Activated T-cell treated with anti-CD3 and anti-CD28 coated beads, Interleukin-2, amount 50 U/mL, for 72 hours (primary cell): Measurements from ENCODE around the gene AOPEP. TPM values are rescaled to one million over a fixed set of nuclear protein-coding genes. Genes with fewer than 3 reads are reported as not detected.

Experiments
- ATAC-seq, 2 donors: fragments of 150-1000 bp; cut with Tn5 transposase; replicated peaks in 1 of 2; 2 replicates each; pipeline ENCODE4 v1.10.0; 2021; ENCODE audit warnings: moderate library complexity in 2 of 2, mild to moderate bottlenecking in 1 of 2
- DNase-seq, 2 donors: peaks; one replicate each; pipeline ENCODE4 v3.0.0; 2021 to 2022; ENCODE audit warnings: mixed read lengths in 1 of 2
- H3K27ac Mint-ChIP-seq: one replicate; pipeline ENCODE4 v1.8.0; 2022; ENCODE audit warnings: mild to moderate bottlenecking, moderate library complexity, mixed read lengths
- H3K27me3 Mint-ChIP-seq: one replicate; pipeline ENCODE4 v1.8.0; 2022; ENCODE audit warnings: low read depth, mixed read lengths
- H3K36me3 Mint-ChIP-seq, 2 donors: one replicate each; pipeline ENCODE4 v1.8.0; 2022; ENCODE audit warnings: mixed read lengths in 2 of 2, mild to moderate bottlenecking in 1 of 2; ENCODE audit not compliant: insufficient read depth in 2 of 2
- H3K4me1 Mint-ChIP-seq: one replicate; pipeline ENCODE4 v1.8.0; 2022; ENCODE audit warnings: low read depth, mixed read lengths
- H3K4me3 Mint-ChIP-seq, 2 donors: one replicate each; pipeline ENCODE4 v1.8.0; 2022; ENCODE audit warnings: mild to moderate bottlenecking in 2 of 2, mixed read lengths in 2 of 2, moderate library complexity in 2 of 2
- H3K9me3 Mint-ChIP-seq, 2 donors: one replicate each; pipeline ENCODE4 v1.8.0; 2022; ENCODE audit warnings: mixed read lengths in 2 of 2
- total RNA-seq, 2 donors: library from RNA; stranded (reverse); gene quantifications; one replicate each; pipeline ENCODE4 v1.2.3, GENCODE V29; 2022

The AOPEP gene
- total RNA-seq, 2 donors from 2014 or later = 9.0 to 13.2 TPM

DNA sequence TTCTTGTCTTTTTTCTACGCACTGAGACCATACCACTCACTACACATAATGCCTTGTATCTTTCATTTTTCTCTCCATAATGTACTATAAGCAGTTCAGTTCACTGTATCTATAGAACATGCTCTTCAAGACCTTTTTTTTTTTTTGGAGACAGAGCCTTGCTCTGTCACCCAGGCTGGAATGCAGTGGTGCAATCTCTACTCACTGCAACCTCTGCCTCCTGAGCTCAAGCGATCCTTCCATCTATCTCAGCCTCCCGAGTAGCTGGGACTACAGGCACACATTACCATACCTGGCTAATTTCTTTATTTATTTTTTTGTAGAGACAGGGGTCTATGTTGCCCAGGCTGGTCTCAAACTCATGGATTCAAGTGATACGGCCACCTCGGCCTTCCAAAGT, 382.3 kb downstream of the AOPEP start:
- DNase-seq = no peak
- Mint-ChIP-seq H3K4me1 (no peaks in the 10 kb centered on the region), H3K9me3 (no peaks in the 10 kb centered on the region), H3K27ac (no peak overlapping the region), H3K36me3 (no peaks in the 10 kb centered on the region), H3K27me3 (no peaks in the 10 kb centered on the region), H3K4me3 (no peak overlapping the region)
- no peak for ATAC-seq

DNA sequence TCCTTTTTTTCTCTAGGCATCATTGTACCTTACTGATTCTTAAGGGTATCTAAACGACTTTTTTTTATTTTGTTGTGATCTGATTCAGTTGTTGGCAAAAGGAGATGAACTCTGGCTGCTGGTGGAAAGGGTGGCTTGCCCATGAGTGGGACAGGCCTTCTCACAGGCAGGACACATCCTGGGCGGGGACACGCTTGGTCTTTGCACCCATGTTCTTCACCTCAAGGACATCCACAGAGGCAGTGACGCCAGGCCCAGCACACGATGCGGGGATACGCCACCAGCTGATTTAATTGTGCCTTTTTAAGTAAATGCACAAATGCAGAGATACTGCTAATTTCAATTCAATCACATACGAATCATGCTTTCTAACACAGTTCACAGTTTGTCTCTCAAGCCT, 383.0 kb downstream of the AOPEP start:
- Mint-ChIP-seq H3K27me3 (no peaks in the 10 kb centered on the region), H3K27ac (no peak overlapping the region), H3K36me3 (no peaks in the 10 kb centered on the region), H3K4me3 (no peak overlapping the region), H3K4me1 (no peaks in the 10 kb centered on the region), H3K9me3 (no peaks in the 10 kb centered on the region)
- DNase-seq (no peak), ATAC-seq (no peak)

DNA sequence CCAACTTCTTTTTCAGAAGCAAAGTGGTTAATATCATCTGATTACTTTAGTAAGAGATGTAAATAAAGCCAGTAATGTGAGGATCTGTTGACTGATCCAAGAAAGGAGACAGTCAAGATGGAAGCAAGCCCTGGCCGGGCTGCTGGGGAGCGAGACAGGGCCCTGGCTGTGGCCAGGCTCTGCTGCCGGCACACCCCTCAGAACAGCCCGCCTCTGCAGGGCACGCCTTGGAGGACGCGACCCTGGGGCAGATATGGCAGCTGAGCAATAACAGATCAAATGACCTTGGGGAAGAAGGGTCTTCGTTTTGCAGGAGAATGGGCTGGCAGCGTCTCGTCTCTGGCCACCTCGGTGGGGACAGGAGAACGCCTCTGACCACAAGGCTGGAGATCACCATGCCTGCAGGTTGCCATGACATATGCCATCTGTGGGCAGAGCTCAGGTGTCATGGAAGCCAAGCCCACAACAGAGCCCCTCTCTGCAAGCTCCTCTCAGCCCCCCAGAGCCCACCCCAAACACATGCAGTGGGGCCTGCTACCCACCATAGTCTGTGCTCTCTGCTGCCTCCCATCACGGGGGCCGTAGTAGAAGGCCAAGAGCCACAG, 384.5 kb downstream of the AOPEP start:
- no peak for ATAC-seq
- Mint-ChIP-seq H3K4me3 (no peak overlapping the region), H3K27ac (no peak overlapping the region), H3K4me1 (no peaks in the 10 kb centered on the region), H3K9me3 (no peaks in the 10 kb centered on the region), H3K27me3 (no peaks in the 10 kb centered on the region), H3K36me3 (no peaks in the 10 kb centered on the region)
- no peak for DNase-seq

DNA sequence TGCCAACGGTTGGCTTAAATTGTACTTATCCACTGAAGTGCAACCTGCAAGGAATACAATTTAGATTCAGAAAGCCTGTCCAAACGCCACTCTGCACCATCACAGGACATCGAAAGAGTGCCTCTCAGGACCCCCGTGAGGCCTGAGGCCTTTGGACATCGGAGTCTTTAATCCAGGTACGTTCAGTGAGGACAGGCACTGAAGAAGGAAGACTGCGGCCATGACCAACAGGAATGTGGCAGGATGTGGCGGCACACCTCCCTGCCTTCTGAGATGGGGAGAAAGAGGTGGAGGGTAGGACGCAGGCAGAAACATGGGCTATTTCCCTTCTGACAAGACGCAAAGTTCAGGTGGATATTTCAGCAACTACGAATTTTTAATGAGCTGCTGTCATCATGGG, 385.2 kb downstream of the AOPEP start:
- no peak for DNase-seq
- Mint-ChIP-seq H3K4me1 (no peaks in the 10 kb centered on the region), H3K36me3 (peaks cover 0 to under 1% of the 10 kb centered on the region in 2 donors)

DNA sequence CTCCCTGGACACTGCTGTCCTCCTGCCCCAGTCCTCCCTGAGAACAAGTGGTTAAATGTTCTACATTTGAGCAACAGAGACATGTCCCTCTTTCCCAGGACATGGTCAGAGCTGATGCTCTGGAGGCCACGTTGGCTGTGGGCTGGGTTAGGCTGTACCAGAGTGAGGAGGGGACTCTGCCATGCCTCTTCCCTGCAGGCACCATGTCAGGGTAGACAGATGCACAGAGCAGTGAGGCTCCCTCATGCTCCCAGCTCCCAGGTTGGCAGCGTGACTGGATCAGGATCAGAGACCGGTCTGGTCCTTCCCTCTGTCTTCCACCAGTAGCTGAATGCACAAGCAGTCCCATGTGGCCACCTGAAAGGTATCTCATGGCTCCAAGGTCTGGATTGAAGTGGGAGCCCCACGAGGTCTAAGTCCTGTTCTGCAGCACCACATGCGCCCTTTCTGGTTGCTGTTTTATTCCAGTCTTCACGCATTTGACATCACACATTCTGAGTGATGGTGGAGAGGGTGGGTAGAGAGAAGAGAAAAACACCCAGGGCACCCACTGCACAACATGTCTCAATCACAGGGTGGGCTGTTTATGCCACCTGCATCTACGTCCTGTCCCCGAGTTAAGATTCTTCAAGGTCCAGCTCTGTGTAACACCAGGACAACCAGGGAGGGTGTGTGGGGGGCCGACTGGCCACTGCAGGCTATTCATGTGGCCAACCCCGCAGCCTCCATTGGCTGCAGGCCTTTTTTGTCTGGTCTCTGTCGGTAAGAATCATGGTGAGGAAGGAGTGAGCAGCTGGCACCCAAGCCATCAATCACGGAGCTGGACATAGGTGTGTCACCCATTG, 386.2 kb downstream of the AOPEP start:
- DNase-seq (no peak), ATAC-seq (no peak)
- H3K36me3 Mint-ChIP-seq = peaks cover 0 to 2% of the 10 kb centered on the region in 2 donors
- H3K27me3 Mint-ChIP-seq = no peaks in the 10 kb centered on the region
- no peak overlapping the region for H3K27ac Mint-ChIP-seq
- no peak overlapping the region for H3K4me3 Mint-ChIP-seq
- no peaks in the 10 kb centered on the region for H3K9me3 Mint-ChIP-seq
- H3K4me1 Mint-ChIP-seq = no peaks in the 10 kb centered on the region

More for the DNA sequence above, 385.2 kb downstream of the AOPEP start:
- Mint-ChIP-seq H3K9me3 (no peaks in the 10 kb centered on the region), H3K27me3 (no peaks in the 10 kb centered on the region), H3K4me3 (no peak overlapping the region), H3K27ac (no peak overlapping the region)
- ATAC-seq = no peak

DNA sequence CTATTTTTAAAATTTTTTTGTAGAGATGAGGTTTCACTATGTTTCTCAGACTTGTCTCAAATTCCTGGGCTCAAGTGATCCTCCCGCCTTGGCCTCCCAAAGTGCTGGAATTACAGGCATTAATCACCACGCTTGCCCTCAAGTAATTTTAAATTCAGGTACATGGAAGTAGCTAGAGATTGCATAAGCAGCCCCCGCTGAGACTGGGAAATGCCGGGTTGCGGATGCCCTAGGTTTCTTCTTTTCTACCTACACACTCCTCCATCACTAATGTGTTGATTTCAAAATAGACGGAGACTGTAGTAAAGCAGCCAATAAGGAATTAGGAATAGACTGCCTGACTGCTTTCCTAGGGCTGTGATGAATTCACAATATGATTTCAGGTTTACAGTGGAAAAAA, 388.6 kb downstream of the AOPEP start:
- DNase-seq = no peak
- no peak for ATAC-seq
- no peaks in the 10 kb centered on the region for H3K4me1 Mint-ChIP-seq
- H3K9me3 Mint-ChIP-seq = no peaks in the 10 kb centered on the region
- H3K36me3 Mint-ChIP-seq = peaks cover 0 to 2% of the 10 kb centered on the region in 2 donors
- no peaks in the 10 kb centered on the region for H3K27me3 Mint-ChIP-seq
- H3K4me3 Mint-ChIP-seq = no peak overlapping the region
- no peak overlapping the region for H3K27ac Mint-ChIP-seq

DNA sequence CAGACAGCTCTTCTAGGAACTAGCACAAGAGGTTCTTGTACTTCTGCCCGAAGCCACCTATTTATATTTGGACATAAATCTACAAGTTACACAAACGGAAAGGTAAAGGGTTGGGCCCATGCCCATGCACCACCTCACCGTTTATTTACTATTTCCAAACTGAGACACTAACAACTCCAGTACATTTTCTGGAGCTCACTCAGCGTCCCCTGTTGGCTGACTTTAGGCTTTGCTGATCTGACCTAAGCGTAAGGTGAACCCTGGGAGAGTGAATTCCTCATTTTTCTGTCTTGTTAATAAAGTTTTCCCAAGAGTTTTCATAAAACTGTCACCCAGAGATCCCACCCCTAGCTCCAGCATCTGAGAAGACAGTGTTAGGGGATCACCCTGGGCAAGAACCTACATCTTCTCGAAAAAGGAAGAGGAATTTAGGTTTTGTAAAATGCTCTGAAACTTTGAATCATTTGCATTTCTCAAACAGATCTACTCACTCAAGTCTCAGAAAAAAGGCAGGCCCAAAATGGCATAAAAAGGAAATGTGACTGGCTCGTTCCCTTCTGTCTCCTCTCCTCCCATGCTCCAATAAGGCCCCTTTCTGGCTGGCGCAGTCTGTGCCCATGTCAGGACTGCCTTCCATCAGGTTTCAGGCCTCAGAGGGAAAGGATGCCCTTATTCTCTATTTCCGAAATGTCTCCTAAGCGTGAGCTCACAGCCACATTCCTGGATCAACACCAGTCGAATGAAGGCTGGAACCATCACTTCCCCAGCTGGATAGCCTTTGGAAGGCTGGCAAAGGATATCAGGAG, 389.7 kb downstream of the AOPEP start:
- ATAC-seq = no peak
- Mint-ChIP-seq H3K4me3 (no peak overlapping the region), H3K27ac (no peak overlapping the region), H3K4me1 (no peaks in the 10 kb centered on the region), H3K9me3 (no peaks in the 10 kb centered on the region), H3K27me3 (no peaks in the 10 kb centered on the region), H3K36me3 (peaks cover 0 to 2% of the 10 kb centered on the region in 2 donors)
- no peak for DNase-seq

DNA sequence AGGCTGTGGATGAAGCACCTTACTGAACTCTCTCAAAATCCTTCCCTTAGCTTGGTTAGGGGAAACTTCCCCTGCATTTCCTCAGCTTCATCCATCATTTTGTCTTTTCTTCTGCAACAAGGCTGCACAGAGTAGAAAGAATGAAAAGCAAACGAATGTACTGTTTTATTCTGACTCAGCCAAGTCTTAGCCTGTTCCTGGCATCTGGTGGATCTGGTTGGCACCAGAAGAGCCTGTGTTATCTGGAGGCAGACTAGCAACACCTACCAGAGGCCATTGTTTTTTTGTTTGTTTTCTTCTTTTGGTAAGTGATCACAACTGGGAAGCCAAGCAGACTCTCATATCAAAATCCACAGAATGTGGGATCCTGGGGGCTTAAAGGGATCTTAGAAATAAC, 390.3 kb downstream of the AOPEP start:
- no peaks in the 10 kb centered on the region for H3K4me1 Mint-ChIP-seq
- no peak overlapping the region for H3K4me3 Mint-ChIP-seq
- H3K27ac Mint-ChIP-seq = no peak overlapping the region
- H3K36me3 Mint-ChIP-seq = peaks cover 0 to 2% of the 10 kb centered on the region in 2 donors
- ATAC-seq (no peak), DNase-seq (no peak)
- H3K27me3 Mint-ChIP-seq = no peaks in the 10 kb centered on the region
- no peaks in the 10 kb centered on the region for H3K9me3 Mint-ChIP-seq

DNA sequence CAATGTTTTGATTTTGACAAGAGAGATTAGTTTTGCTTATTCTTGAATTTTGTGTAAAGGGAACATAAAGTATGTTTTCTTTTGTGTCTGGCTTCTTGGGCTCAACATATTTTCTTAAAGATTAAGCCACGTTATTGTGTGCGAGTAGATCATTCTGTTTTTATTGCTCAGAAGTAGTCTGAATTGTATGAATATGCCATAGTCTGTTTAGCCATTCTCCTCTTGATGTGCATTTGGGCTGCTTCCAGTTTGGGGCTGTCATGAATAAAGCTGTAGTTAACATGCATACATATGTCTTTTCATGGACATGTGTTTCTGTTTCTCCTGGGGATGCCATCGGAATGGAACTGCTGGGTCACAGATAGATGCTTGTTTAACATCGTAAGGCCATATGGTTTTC, 392.1 kb downstream of the AOPEP start:
- H3K36me3 Mint-ChIP-seq = peaks cover 0 to 2% of the 10 kb centered on the region in 2 donors
- H3K9me3 Mint-ChIP-seq = no peaks in the 10 kb centered on the region
- DNase-seq (no peak), ATAC-seq (no peak)
- no peaks in the 10 kb centered on the region for H3K27me3 Mint-ChIP-seq
- H3K27ac Mint-ChIP-seq = no peak overlapping the region
- H3K4me1 Mint-ChIP-seq = no peaks in the 10 kb centered on the region
- no peak overlapping the region for H3K4me3 Mint-ChIP-seq

DNA sequence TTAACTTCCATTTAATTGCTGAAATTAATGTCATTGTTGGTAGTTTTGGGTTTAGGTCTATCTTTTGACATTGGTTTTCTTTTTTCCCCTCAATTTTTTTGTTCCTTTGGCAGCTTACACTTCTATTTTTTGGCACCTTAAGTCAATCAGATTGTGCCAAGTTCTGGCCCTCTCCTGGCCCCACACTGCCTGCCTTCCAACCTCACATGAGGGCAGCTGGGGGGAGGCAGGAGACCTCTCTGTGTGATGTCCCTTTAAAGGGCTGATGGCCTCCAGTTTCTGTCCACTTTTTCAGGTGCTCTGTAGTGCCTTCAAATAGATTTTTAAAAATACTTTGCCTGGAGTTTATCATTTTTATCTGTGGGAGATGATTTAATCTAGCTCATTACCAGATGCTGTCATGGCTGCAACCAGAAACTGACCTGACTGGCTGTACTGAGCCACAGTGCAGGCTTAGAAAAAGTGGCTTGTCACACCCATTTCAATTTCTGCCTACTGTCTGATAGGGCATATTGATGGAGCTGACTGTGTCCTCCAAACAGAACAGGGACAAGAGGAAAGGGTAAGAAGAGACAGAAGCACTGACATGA, 394.4 kb downstream of the AOPEP start:
- no peaks in the 10 kb centered on the region for H3K4me1 Mint-ChIP-seq
- H3K27ac Mint-ChIP-seq = no peak overlapping the region
- H3K27me3 Mint-ChIP-seq = no peaks in the 10 kb centered on the region
- ATAC-seq = no peak
- H3K4me3 Mint-ChIP-seq = no peak overlapping the region
- no peaks in the 10 kb centered on the region for H3K9me3 Mint-ChIP-seq
- peaks cover 0 to 2% of the 10 kb centered on the region in 2 donors for H3K36me3 Mint-ChIP-seq
- no peak for DNase-seq

DNA sequence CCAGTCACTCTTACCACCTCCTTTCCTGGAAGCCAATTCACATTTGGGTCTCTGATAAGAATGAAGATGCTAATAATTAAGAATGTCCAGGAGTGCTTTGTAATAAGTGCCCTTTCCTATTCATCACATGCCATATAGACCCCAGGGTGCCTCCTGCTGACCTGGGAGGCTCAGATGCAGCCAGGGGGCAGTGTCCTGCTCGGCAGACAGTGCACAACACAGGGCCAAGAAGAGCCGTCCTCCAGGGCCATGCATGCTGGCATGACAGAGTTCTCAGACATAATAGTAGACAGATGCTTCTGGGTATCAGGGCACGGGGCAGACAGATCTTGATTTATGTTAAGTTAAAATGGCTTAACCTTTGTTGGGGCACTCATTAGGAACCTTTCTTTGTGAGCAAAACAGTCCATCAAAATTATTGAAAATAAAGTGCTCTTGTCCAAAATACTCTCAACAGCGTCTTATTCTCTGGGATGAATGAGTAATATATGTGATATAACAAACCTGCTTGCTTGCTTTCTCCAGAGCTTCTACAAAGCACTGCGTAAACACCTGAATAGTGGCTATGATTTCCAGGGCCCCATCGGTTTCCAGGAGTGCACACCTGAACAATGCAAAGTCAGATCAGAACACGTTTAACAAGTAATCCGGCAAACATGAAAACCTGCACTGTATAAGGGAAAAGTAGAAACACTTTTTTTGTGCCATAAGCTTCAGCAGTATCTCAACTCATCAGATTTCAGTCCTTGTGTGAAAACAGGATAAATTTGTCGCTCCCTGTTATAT, 398.3 kb downstream of the AOPEP start:
- H3K4me1 Mint-ChIP-seq = no peaks in the 10 kb centered on the region
- no peaks in the 10 kb centered on the region for H3K9me3 Mint-ChIP-seq
- ATAC-seq (no peak), DNase-seq (no peak)
- no peaks in the 10 kb centered on the region for H3K27me3 Mint-ChIP-seq
- no peak overlapping the region for H3K4me3 Mint-ChIP-seq
- H3K27ac Mint-ChIP-seq = no peak overlapping the region
- no peaks in the 10 kb centered on the region for H3K36me3 Mint-ChIP-seq

DNA sequence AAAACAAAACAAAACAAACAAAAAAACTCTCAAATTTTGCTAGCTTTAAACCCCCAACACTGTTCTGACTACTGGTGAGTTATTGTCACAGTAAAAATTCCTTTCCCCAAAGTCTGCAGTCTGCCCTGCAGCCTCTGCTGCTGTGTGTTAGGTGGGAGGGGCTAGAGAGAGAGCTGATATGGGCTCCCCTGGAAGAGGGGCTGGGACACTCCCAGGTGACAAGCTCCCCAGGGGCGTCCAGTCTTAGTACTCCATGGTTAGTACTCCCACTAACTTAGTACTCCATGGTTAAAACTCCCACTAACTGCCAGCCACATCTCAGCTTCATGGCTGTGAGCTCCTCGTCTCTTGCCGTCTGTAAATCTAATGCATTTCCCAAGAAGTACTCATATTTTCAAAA, 399.2 kb downstream of the AOPEP start:
- ATAC-seq = no peak

More for the DNA sequence above, 399.2 kb downstream of the AOPEP start:
- H3K36me3 Mint-ChIP-seq = no peaks in the 10 kb centered on the region
- no peak overlapping the region for H3K4me3 Mint-ChIP-seq
- H3K27me3 Mint-ChIP-seq = no peaks in the 10 kb centered on the region
- H3K9me3 Mint-ChIP-seq = no peaks in the 10 kb centered on the region
- DNase-seq = no peak
- H3K27ac Mint-ChIP-seq = no peak overlapping the region
- H3K4me1 Mint-ChIP-seq = no peaks in the 10 kb centered on the region
